Measurements from ENCODE around the gene TK2. TPM values are rescaled to one million over a fixed set of nuclear protein-coding genes. Genes with fewer than 3 reads are reported as not detected.
"Not testable (repeated sequence)": the region's sequence is repeated elsewhere in the genome, so short reads cannot be mapped to it uniquely, and the experiment has no call there.

TK2 gene
- total and polyA plus RNA-seq, 8 donors: 31.4 to 41.2 (median 34.8) TPM

- no peak overlapping the region for H3K4me3 ChIP-seq
- H3K27me3 ChIP-seq: no peaks in the 10 kb centered on the region
- H3K27ac ChIP-seq: no peak overlapping the region
- TF ChIP-seq CTCF (IDR thresholded peaks at IDR 0.05): no peak
- H3K36me3 ChIP-seq: no peaks in the 10 kb centered on the region
- H3K4me1 ChIP-seq: peaks cover 0 to 5% of the 10 kb centered on the region in 2 donors
- DNase-seq: no peak
- H3K9me3 ChIP-seq: no peaks in the 10 kb centered on the region
- no peak for ATAC-seq
- intact Hi-C loops (cut with DNase I): no loop called here
Measured at GRCh38 chr16:66470556-66470955, 79.4 kb downstream of the TK2 start.

GRCh38 chr16:66469947-66470546, 79.9 kb downstream of the TK2 start:
- H3K4me1 ChIP-seq: peaks cover 0 to 3% of the 10 kb centered on the region in 2 donors
- intact Hi-C loops (cut with DNase I): no loop called here
- no peak for ATAC-seq

GRCh38 chr16:66469291-66469946, 80.5 kb downstream of the TK2 start:
- Histone ChIP-seq H3K4me1 (no peaks in the 10 kb centered on the region), H3K27me3 (no peaks in the 10 kb centered on the region), H3K27ac (no peak overlapping the region), H3K36me3 (no peaks in the 10 kb centered on the region), H3K4me3 (no peak overlapping the region), H3K9me3 (no peaks in the 10 kb centered on the region)
- no peak for DNase-seq
- no peak for ATAC-seq
- TF ChIP-seq CTCF (IDR thresholded peaks at IDR 0.05): no peak
- intact Hi-C loops (cut with DNase I): no loop called here

More at GRCh38 chr16:66469947-66470546, 79.9 kb downstream of the TK2 start:
- TF ChIP-seq CTCF (IDR thresholded peaks at IDR 0.05): no peak
- Histone ChIP-seq H3K27me3 (no peaks in the 10 kb centered on the region), H3K9me3 (no peaks in the 10 kb centered on the region), H3K4me3 (no peak overlapping the region), H3K27ac (no peak overlapping the region), H3K36me3 (no peaks in the 10 kb centered on the region)
- DNase-seq: no peak

- no peak for DNase-seq
- Histone ChIP-seq H3K27me3 (no peaks in the 10 kb centered on the region), H3K4me1 (no peaks in the 10 kb centered on the region), H3K36me3 (no peaks in the 10 kb centered on the region), H3K9me3 (no peaks in the 10 kb centered on the region), H3K4me3 (no peak overlapping the region), H3K27ac (no peak overlapping the region)
- intact Hi-C loops (cut with DNase I): no loop called here
- TF ChIP-seq CTCF (IDR thresholded peaks at IDR 0.05): no peak
- ATAC-seq: no peak
Measured at GRCh38 chr16:66468321-66468965, 81.5 kb downstream of the TK2 start.

GRCh38 chr16:66467611-66468010, 82.3 kb downstream of the TK2 start:
- no peaks in the 10 kb centered on the region for H3K4me1 ChIP-seq
- no peaks in the 10 kb centered on the region for H3K27me3 ChIP-seq
- H3K4me3 ChIP-seq: no peak overlapping the region
- intact Hi-C loops (cut with DNase I): no loop called here
- no peaks in the 10 kb centered on the region for H3K9me3 ChIP-seq
- no peak overlapping the region for H3K27ac ChIP-seq
- ATAC-seq (no peak), DNase-seq (no peak)
- TF ChIP-seq CTCF (IDR thresholded peaks at IDR 0.05): no peak
- no peaks in the 10 kb centered on the region for H3K36me3 ChIP-seq

GRCh38 chr16:66466636-66467035, 83.3 kb downstream of the TK2 start:
- H3K27ac ChIP-seq; H3K9me3 ChIP-seq; H3K4me1 ChIP-seq; DNase-seq; H3K27me3 ChIP-seq; ATAC-seq; H3K36me3 ChIP-seq; H3K4me3 ChIP-seq; intact Hi-C loops (cut with DNase I): not testable (repeated sequence)

- H3K4me3 ChIP-seq; H3K9me3 ChIP-seq; H3K4me1 ChIP-seq; intact Hi-C loops (cut with DNase I); H3K27me3 ChIP-seq; H3K27ac ChIP-seq; ATAC-seq; H3K36me3 ChIP-seq; DNase-seq: not testable (repeated sequence)
Measured at GRCh38 chr16:66465946-66466345, 84.0 kb downstream of the TK2 start.

Data from left lung (tissue), 10 donors.